ENCODE data around the gene BLID. TPM values are rescaled to one million over a fixed set of nuclear protein-coding genes. Genes with fewer than 3 reads are reported as not detected.

Gene BLID
- total RNA-seq, 1 experiment from 2014 or later, result not detected

- H3K36me3 Mint-ChIP-seq (ENCODE audit: insufficient read depth, unreplicated experiment), result no peaks in the 10 kb centered on the region
- TF ChIP-seq, protein P1, sequence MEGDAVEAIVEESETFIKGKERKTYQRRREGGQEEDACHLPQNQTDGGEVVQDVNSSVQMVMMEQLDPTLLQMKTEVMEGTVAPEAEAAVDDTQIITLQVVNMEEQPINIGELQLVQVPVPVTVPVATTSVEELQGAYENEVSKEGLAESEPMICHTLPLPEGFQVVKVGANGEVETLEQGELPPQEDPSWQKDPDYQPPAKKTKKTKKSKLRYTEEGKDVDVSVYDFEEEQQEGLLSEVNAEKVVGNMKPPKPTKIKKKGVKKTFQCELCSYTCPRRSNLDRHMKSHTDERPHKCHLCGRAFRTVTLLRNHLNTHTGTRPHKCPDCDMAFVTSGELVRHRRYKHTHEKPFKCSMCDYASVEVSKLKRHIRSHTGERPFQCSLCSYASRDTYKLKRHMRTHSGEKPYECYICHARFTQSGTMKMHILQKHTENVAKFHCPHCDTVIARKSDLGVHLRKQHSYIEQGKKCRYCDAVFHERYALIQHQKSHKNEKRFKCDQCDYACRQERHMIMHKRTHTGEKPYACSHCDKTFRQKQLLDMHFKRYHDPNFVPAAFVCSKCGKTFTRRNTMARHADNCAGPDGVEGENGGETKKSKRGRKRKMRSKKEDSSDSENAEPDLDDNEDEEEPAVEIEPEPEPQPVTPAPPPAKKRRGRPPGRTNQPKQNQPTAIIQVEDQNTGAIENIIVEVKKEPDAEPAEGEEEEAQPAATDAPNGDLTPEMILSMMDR (IDR thresholded peaks at IDR 0.05; ENCODE audit: unreplicated experiment), result no peak
- H3K4me3 Mint-ChIP-seq (ENCODE audit: low read depth, unreplicated experiment), result no peak overlapping the region
- no peaks in the 10 kb centered on the region for H3K27me3 Mint-ChIP-seq (ENCODE audit: unreplicated experiment)
- no TSS peak for BruUV-seq (replicated peaks)
- no peaks in the 10 kb centered on the region for H3K9me3 Mint-ChIP-seq (ENCODE audit: low read depth, unreplicated experiment)
- DNase-seq, result no peak
- CTCF ChIA-PET, result no interaction called here
- intact Hi-C loops (cut with micrococcal nuclease; ENCODE audit: unreplicated experiment), result no loop called here
- H3K27ac Mint-ChIP-seq (ENCODE audit: unreplicated experiment), result no peak overlapping the region
- H3K4me1 Mint-ChIP-seq (ENCODE audit: low read depth, unreplicated experiment), result peaks cover 27% of the 10 kb centered on the region
Observed at GRCh38 chr11:122159861-122160260, 43.8 kb upstream of the BLID start.

DNA sequence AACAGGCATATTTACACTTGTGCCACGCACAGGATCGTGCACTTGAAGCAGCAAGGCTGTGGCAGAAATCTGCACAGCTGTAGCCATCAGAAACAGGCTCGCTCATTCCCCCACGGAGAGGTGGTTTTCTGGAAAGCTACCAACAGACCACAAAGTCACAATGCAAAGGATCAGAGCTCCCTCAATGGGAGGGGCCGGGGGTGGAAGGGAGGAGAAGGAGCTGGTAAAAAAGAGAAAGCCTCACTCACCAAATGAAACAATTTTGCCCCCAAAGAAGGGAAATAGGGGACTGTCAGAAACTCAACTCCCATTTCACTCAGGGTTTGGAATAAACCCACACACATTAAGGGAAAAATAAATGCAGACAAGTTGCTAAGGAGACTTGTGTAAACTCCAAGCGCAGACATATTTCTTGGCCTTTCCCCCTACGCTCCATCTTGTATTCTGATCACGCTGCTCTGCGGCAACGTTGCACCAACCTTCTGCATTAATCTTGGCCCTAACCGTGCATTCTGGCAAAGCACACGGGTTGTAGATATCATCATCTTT lies 43.2 kb upstream of the BLID start:
- no peak for DNase-seq
- CTCF ChIA-PET, result no interaction called here
- Mint-ChIP-seq H3K27me3 (ENCODE audit: unreplicated experiment) (no peaks in the 10 kb centered on the region), H3K4me1 (ENCODE audit: low read depth, unreplicated experiment) (peaks cover 27% of the 10 kb centered on the region), H3K36me3 (ENCODE audit: insufficient read depth, unreplicated experiment) (no peaks in the 10 kb centered on the region), H3K4me3 (ENCODE audit: low read depth, unreplicated experiment) (no peak overlapping the region), H3K27ac (ENCODE audit: unreplicated experiment) (no peak overlapping the region), H3K9me3 (ENCODE audit: low read depth, unreplicated experiment) (no peaks in the 10 kb centered on the region)
- intact Hi-C loops (cut with micrococcal nuclease; ENCODE audit: unreplicated experiment), result no loop called here
- TF ChIP-seq, protein P1 (IDR thresholded peaks at IDR 0.05; ENCODE audit: unreplicated experiment), result no peak
- no TSS peak for BruUV-seq (replicated peaks)

DNA sequence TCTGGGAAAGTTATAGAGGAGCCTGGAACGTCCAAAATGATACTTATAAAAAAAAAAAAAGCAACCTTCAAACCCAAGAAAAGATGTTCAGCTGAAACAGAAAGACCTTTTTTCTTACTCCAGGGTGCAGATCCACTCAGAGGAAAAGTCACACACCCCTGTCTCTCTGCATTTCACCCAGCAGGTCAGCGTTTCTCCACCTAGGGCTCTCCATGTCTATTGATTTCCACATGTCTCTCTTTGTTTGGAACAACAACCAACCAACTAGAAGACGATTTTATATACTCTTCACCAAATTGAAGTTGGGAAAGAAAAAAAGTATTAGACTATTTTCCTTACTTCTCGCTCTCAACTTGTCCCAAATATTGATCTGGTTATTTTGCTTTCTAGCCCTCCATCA lies 42.2 kb upstream of the BLID start:
- H3K36me3 Mint-ChIP-seq (ENCODE audit: insufficient read depth, unreplicated experiment), result no peaks in the 10 kb centered on the region
- no peak overlapping the region for H3K27ac Mint-ChIP-seq (ENCODE audit: unreplicated experiment)
- H3K27me3 Mint-ChIP-seq (ENCODE audit: unreplicated experiment), result no peaks in the 10 kb centered on the region
- H3K4me1 Mint-ChIP-seq (ENCODE audit: low read depth, unreplicated experiment), result peaks cover 27% of the 10 kb centered on the region
- CTCF ChIA-PET, result no interaction called here
- H3K9me3 Mint-ChIP-seq (ENCODE audit: low read depth, unreplicated experiment), result no peaks in the 10 kb centered on the region
- no TSS peak for BruUV-seq (replicated peaks)
- H3K4me3 Mint-ChIP-seq (ENCODE audit: low read depth, unreplicated experiment), result peak overlapping the region; percentile 54
- DNase-seq, result no peak
- TF ChIP-seq, protein P1 (IDR thresholded peaks at IDR 0.05; ENCODE audit: unreplicated experiment), result no peak
- intact Hi-C loops (cut with micrococcal nuclease; ENCODE audit: unreplicated experiment), result no loop called here

- no peaks in the 10 kb centered on the region for H3K36me3 Mint-ChIP-seq (ENCODE audit: insufficient read depth, unreplicated experiment)
- no peaks in the 10 kb centered on the region for H3K9me3 Mint-ChIP-seq (ENCODE audit: low read depth, unreplicated experiment)
- CTCF ChIA-PET, result no interaction called here
- peak overlapping the region; percentile 54 for H3K4me3 Mint-ChIP-seq (ENCODE audit: low read depth, unreplicated experiment)
- peaks cover 27% of the 10 kb centered on the region for H3K4me1 Mint-ChIP-seq (ENCODE audit: low read depth, unreplicated experiment)
- intact Hi-C loops (cut with micrococcal nuclease; ENCODE audit: unreplicated experiment), result no loop called here
- BruUV-seq (replicated peaks), result no TSS peak
- TF ChIP-seq, protein P1 (IDR thresholded peaks at IDR 0.05; ENCODE audit: unreplicated experiment), result no peak
- H3K27ac Mint-ChIP-seq (ENCODE audit: unreplicated experiment), result peak overlapping the region; percentile 1
- DNase-seq, result no peak
- no peaks in the 10 kb centered on the region for H3K27me3 Mint-ChIP-seq (ENCODE audit: unreplicated experiment)
Observed at GRCh38 chr11:122157653-122158161, 41.7 kb upstream of the BLID start.

All from Calu3 (cell line).